ENCODE results near the gene KNDC1.

KNDC1 gene

GRCh38 chr10:133198621-133199487 is 38.8 kb downstream of the KNDC1 start:
- no peak for DNase-seq (ENCODE audit: low read depth)
- TF ChIP-seq CTCF (conservative IDR thresholded peaks at IDR 0.05; ENCODE audit: control insufficient read depth, insufficient read depth, low read depth, low read length) = no peak
- H3K4me3 ChIP-seq (ENCODE audit: control insufficient read depth, low read depth, low read length) = no peak overlapping the region

GRCh38 chr10:133199488-133199885 is 39.5 kb downstream of the KNDC1 start:
- no peak for TF ChIP-seq CTCF (conservative IDR thresholded peaks at IDR 0.05; ENCODE audit: control insufficient read depth, insufficient read depth, low read depth, low read length)
- DNase-seq (ENCODE audit: low read depth) = no peak

GRCh38 chr10:133199992-133200611 is 40.1 kb downstream of the KNDC1 start:
- no peak for DNase-seq (ENCODE audit: low read depth)
- H3K4me3 ChIP-seq (ENCODE audit: control insufficient read depth, low read depth, low read length) = no peak overlapping the region
- no peak for TF ChIP-seq CTCF (conservative IDR thresholded peaks at IDR 0.05; ENCODE audit: control insufficient read depth, insufficient read depth, low read depth, low read length)

More at GRCh38 chr10:133199488-133199885, 39.5 kb downstream of the KNDC1 start:
- H3K4me3 ChIP-seq (ENCODE audit: control insufficient read depth, low read depth, low read length) = no peak overlapping the region

GRCh38 chr10:133200621-133201031 is 40.6 kb downstream of the KNDC1 start:
- no peak for TF ChIP-seq CTCF (conservative IDR thresholded peaks at IDR 0.05; ENCODE audit: control insufficient read depth, insufficient read depth, low read depth, low read length)
- H3K4me3 ChIP-seq (ENCODE audit: control insufficient read depth, low read depth, low read length) = no peak overlapping the region
- DNase-seq (ENCODE audit: low read depth) = no peak

- no peak for DNase-seq (ENCODE audit: low read depth)
- no peak for TF ChIP-seq CTCF (conservative IDR thresholded peaks at IDR 0.05; ENCODE audit: control insufficient read depth, insufficient read depth, low read depth, low read length)
- H3K4me3 ChIP-seq (ENCODE audit: control insufficient read depth, low read depth, low read length) = no peak overlapping the region
These were observed 41.3 kb downstream of the KNDC1 start for GRCh38 chr10:133201151-133201947.

- no peak for TF ChIP-seq CTCF (conservative IDR thresholded peaks at IDR 0.05; ENCODE audit: control insufficient read depth, insufficient read depth, low read depth, low read length)
- no peak overlapping the region for H3K4me3 ChIP-seq (ENCODE audit: control insufficient read depth, low read depth, low read length)
- no peak for DNase-seq (ENCODE audit: low read depth)
These were observed 42.1 kb downstream of the KNDC1 start for GRCh38 chr10:133201948-133202725.

Measured in fibroblast of mammary gland (primary cell).